ENCODE data around the gene DENND5A. TPM values are rescaled to one million over a fixed set of nuclear protein-coding genes. Genes with fewer than 3 reads are reported as not detected.
A peak's percentile ranks its signal among the peaks of the same experiment; 100 is the strongest.

Gene DENND5A
- total RNA-seq, 1 donor from 2014 or later = 59.5 TPM

DNA sequence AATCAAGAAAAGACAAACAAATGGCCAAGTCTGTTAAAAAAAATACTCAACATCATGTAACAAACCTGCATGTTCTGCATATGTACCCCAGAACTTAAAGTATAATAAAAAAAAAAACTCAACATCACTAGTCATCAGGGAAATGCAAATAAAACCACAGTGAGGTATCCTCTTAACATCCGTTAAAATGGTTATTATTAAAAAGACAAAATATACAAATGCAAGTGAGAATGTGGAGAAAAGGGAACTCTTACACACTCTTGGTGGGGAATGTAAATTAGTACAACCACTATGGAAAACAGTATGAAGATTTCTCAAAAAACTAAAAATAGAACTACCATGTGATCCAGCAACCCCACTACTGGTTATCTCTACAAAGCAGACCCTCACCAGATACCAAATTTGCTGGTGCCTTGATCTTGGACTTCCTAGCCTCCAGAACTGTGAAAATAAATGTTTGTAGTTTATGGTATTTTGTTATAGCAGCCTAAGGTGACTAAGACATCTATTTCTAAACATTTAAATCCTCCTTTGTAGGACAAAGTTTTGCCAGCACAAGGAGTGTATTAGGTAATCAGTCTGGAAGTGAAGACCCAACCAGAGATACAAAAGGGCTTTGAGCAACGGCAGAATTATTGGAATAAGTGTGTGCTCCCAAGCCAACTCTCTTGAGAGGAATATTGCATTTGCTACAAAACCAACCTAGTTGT lies 141.4 kb downstream of the DENND5A start:
- Mint-ChIP-seq H3K27me3 (ENCODE audit: unreplicated experiment) (peaks cover 3% of the 10 kb centered on the region), H3K27ac (ENCODE audit: unreplicated experiment) (no peak overlapping the region), H3K9me3 (ENCODE audit: unreplicated experiment) (no peaks in the 10 kb centered on the region), H3K36me3 (ENCODE audit: low read depth, unreplicated experiment) (no peaks in the 10 kb centered on the region), H3K4me3 (ENCODE audit: unreplicated experiment) (no peak overlapping the region), H3K4me1 (ENCODE audit: unreplicated experiment) (peaks cover 24% of the 10 kb centered on the region)
- TF ChIP-seq, protein P1, sequence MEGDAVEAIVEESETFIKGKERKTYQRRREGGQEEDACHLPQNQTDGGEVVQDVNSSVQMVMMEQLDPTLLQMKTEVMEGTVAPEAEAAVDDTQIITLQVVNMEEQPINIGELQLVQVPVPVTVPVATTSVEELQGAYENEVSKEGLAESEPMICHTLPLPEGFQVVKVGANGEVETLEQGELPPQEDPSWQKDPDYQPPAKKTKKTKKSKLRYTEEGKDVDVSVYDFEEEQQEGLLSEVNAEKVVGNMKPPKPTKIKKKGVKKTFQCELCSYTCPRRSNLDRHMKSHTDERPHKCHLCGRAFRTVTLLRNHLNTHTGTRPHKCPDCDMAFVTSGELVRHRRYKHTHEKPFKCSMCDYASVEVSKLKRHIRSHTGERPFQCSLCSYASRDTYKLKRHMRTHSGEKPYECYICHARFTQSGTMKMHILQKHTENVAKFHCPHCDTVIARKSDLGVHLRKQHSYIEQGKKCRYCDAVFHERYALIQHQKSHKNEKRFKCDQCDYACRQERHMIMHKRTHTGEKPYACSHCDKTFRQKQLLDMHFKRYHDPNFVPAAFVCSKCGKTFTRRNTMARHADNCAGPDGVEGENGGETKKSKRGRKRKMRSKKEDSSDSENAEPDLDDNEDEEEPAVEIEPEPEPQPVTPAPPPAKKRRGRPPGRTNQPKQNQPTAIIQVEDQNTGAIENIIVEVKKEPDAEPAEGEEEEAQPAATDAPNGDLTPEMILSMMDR (IDR thresholded peaks at IDR 0.05; ENCODE audit: unreplicated experiment) = no peak
- DNase-seq (ENCODE audit: low spot score) = no peak

DNA sequence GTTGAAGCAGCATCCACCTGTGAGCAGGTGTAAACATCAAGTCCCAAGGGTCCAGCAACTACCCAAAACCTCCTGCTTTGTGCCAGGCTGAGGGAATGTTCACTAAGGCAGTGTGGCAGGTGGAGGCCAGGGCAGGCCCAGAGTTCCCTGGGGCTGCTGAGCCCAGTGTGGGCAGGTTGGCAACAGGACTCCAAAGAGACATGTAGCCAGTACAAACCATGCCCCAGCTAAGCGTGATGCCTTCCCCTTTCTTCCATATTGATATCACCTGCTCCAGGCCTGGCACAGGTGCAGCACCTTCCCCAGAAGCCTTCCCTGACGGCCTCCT lies 143.7 kb downstream of the DENND5A start:
- H3K27ac Mint-ChIP-seq (ENCODE audit: unreplicated experiment) = peak overlapping the region; percentile 95
- H3K36me3 Mint-ChIP-seq (ENCODE audit: low read depth, unreplicated experiment) = no peaks in the 10 kb centered on the region
- peaks cover 3% of the 10 kb centered on the region for H3K27me3 Mint-ChIP-seq (ENCODE audit: unreplicated experiment)
- DNase-seq (ENCODE audit: low spot score) = no peak
- TF ChIP-seq, protein P1 (IDR thresholded peaks at IDR 0.05; ENCODE audit: unreplicated experiment) = no peak
- no peaks in the 10 kb centered on the region for H3K9me3 Mint-ChIP-seq (ENCODE audit: unreplicated experiment)
- peaks cover 24% of the 10 kb centered on the region for H3K4me1 Mint-ChIP-seq (ENCODE audit: unreplicated experiment)
- H3K4me3 Mint-ChIP-seq (ENCODE audit: unreplicated experiment) = no peak overlapping the region

DNA sequence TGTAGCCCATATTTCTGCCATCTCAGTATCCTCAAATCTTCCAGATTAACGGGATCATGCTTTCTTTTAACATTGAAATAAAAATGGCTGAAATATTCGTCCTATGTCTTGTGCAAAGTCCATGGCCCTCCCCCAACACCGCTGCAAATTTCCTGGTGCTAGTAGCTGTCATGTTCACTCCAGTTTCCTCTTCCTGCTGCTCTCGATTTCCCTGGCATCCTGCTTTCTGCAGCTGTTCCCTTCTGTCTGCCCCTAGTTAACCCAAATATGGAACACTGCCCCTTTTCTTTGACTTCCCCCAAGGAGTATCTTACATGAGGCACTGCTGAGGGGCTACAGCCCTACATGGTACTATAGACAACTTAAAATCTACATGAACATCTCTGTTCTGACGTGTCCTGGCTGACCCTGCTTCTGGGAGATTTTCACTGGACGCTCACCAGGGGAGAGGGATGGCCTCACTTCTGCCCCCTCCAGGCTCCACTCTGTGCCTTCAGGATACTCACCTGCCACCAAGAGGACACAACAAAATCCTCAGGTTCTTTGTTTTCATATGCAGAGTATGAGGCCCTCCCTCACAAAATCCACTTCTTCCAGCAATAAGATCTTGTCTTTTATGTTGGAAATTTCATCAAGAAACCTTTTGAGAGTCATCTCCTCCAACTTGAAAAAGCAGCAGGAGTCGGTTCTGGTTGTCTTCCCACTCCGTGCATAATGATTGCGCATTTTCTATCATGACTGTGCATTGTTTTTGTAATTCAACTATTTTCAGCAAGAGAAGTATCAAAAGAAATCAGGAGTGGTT lies 144.3 kb downstream of the DENND5A start:
- Mint-ChIP-seq H3K4me1 (ENCODE audit: unreplicated experiment) (peaks cover 24% of the 10 kb centered on the region), H3K4me3 (ENCODE audit: unreplicated experiment) (peak overlapping the region; percentile 9), H3K27me3 (ENCODE audit: unreplicated experiment) (peaks cover 3% of the 10 kb centered on the region), H3K27ac (ENCODE audit: unreplicated experiment) (peak overlapping the region; percentile 95), H3K36me3 (ENCODE audit: low read depth, unreplicated experiment) (no peaks in the 10 kb centered on the region), H3K9me3 (ENCODE audit: unreplicated experiment) (no peaks in the 10 kb centered on the region)
- TF ChIP-seq, protein P1 (IDR thresholded peaks at IDR 0.05; ENCODE audit: unreplicated experiment) = peak; percentile 35
- peak; percentile 63 for DNase-seq (ENCODE audit: low spot score)

DNA sequence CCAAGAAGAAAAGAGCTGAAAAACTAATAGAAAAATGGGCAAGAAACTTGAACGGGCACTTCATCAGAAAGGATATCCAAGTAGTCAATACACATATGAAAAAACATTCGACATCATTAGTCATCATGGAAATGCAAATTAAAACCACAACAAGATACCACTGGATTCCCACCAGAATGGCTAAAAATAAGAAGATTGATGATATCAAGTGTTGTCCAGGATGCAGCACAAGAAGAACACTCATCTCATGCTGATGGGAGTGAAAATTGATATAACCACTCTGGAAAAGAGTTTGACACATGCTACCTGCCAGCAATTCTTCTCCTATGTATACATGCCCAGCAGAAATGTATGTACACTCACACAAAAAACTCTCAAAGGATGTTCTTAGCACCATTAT lies 146.9 kb downstream of the DENND5A start:
- H3K4me1 Mint-ChIP-seq (ENCODE audit: unreplicated experiment) = peaks cover 21% of the 10 kb centered on the region
- TF ChIP-seq, protein P1 (IDR thresholded peaks at IDR 0.05; ENCODE audit: unreplicated experiment) = no peak
- DNase-seq (ENCODE audit: low spot score) = no peak

DNA sequence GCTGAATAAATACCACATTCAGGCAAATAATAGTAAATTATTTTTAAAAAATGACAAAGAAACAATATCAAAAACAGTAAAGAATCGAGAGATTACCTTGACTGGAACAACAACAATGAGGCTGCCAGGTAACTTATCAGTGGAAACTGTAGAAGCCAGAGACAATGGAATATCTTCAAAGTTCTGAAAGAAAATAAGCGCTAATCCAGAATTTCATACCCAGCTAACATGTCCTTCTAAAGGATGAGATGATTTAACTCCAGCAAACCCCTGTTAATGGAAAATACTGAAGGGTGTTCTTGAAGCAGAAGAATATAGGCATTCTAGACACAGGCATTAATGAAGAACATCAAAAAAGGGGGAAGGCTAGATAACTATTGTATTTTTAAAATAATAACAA lies 153.1 kb downstream of the DENND5A start:
- no peak overlapping the region for H3K4me3 Mint-ChIP-seq (ENCODE audit: unreplicated experiment)

More for the DNA sequence above, 146.9 kb downstream of the DENND5A start:
- H3K9me3 Mint-ChIP-seq (ENCODE audit: unreplicated experiment) = no peaks in the 10 kb centered on the region
- no peak overlapping the region for H3K4me3 Mint-ChIP-seq (ENCODE audit: unreplicated experiment)
- H3K36me3 Mint-ChIP-seq (ENCODE audit: low read depth, unreplicated experiment) = peaks cover 9% of the 10 kb centered on the region
- H3K27me3 Mint-ChIP-seq (ENCODE audit: unreplicated experiment) = peaks cover 1% of the 10 kb centered on the region
- H3K27ac Mint-ChIP-seq (ENCODE audit: unreplicated experiment) = peak overlapping the region; percentile 26

More for the DNA sequence above, 153.1 kb downstream of the DENND5A start:
- no peak overlapping the region for H3K27ac Mint-ChIP-seq (ENCODE audit: unreplicated experiment)
- H3K36me3 Mint-ChIP-seq (ENCODE audit: low read depth, unreplicated experiment) = peaks cover 19% of the 10 kb centered on the region
- peaks cover 4% of the 10 kb centered on the region for H3K9me3 Mint-ChIP-seq (ENCODE audit: unreplicated experiment)
- H3K4me1 Mint-ChIP-seq (ENCODE audit: unreplicated experiment) = no peaks in the 10 kb centered on the region
- no peaks in the 10 kb centered on the region for H3K27me3 Mint-ChIP-seq (ENCODE audit: unreplicated experiment)
- no peak for DNase-seq (ENCODE audit: low spot score)
- TF ChIP-seq, protein P1 (IDR thresholded peaks at IDR 0.05; ENCODE audit: unreplicated experiment) = no peak

All from endothelial cell (in vitro differentiated cells).